Limb (tissue), 2 donors: ENCODE results near the gene CCDC38.

ENCODE experiments used
- DNase-seq, 2 donors: peaks; one replicate each; pipeline ENCODE4 v3.0.0-alpha.2; 2016; ENCODE audit errors: extremely low spot score in 2 of 2

CCDC38 gene

GRCh38 chr12:95836630-95837239 lies 105.7 kb downstream of the CCDC38 start:
- no peak for DNase-seq

GRCh38 chr12:95836185-95836609 lies 106.2 kb downstream of the CCDC38 start:
- DNase-seq = no peak

DNA sequence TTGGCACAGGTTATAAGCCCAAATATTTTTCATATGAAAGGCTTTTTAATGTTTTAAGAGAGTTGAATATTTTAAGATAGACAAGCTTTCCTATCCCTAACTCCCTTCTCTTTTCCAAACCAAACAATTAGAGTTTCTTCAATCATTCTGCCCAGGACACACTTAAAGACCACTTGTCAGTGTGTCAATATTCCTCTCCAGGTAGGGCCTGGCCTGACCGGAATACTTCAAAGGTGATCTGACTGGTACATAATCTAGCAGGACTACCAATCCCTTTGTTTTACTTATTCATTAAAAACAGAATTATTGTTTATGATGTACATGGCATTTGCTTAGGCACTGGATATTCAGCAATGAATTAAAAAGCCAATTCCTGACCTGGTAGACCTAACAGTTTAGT lies 107.8 kb downstream of the CCDC38 start:
- DNase-seq = no peak

GRCh38 chr12:95830335-95831089 lies 111.9 kb downstream of the CCDC38 start:
- no peak for DNase-seq

GRCh38 chr12:95829395-95829794 lies 113.0 kb downstream of the CCDC38 start:
- no peak for DNase-seq

GRCh38 chr12:95820096-95820703 lies 122.2 kb downstream of the CCDC38 start:
- peak in 1 of 2 donors; percentile 40 for DNase-seq
